ENCODE results near the gene ZNF70.

ZNF70 gene

DNA sequence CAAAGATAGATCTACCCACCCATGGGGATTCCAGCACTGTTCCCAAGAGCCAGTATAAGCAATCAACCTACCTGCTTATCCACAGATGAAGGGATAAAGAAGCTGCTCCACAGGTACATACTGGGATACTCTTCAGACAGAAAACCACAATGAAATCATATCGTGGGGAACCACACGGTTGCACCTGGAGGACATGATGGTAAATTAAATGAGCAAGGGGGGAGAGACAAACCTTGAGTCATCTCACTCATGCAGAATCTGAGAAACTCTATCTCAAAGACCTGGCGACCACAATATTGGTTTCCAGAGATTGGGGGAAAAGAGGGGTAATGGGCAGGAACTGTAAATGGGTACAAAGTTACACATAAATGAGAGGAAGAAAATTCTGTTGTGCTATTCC is 45.6 kb downstream of the ZNF70 start:
- no peak for DNase-seq (ENCODE audit: extremely low read depth, low read depth)
- TF ChIP-seq CTCF (IDR thresholded peaks at IDR 0.05; ENCODE audit: low read depth, low read length): no peak

DNA sequence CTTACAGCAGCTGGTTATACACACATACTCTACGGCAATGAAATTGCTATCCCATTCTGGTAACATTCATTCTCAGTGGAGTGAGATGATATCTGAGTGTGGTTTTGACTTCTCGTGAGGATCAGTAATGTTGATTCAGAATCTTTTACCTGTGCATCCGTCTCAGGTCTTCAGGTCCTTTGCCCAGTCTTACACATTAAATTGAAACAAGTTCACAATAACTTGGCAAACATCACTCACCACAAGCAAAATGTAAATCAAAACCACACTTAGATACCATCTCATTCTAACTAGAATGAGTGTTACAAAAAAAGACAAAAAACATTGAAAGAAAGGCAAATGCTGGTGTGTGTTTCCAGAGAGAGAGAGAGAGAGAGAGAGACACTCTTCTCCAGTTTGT is 46.1 kb downstream of the ZNF70 start:
- no peak for DNase-seq (ENCODE audit: extremely low read depth, low read depth)
- TF ChIP-seq CTCF (IDR thresholded peaks at IDR 0.05; ENCODE audit: low read depth, low read length): no peak

- no peak for TF ChIP-seq CTCF (IDR thresholded peaks at IDR 0.05; ENCODE audit: low read depth, low read length)
- no peak for DNase-seq (ENCODE audit: extremely low read depth, low read depth)
These were observed 46.9 kb downstream of the ZNF70 start for GRCh38 chr22:23704062-23704461.

DNA sequence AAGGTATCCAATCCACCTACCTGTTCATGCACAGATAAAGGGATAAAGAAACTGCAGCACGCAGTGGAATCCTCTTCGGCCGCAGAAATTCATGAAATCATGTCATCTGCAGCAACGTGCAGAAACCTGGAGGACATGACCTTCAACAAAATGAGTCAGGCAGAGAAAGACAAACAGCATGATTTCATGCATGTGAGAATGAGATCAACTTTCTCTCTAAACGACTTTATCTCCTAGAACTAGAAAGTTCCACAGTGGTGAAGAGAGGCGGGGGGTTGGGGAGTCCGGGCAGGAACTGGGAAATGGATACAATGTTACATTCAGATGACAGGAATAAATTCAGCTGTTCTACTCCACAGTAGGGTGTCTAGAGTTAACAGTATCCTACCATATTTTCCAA is 50.2 kb downstream of the ZNF70 start:
- no peak for TF ChIP-seq CTCF (IDR thresholded peaks at IDR 0.05; ENCODE audit: low read depth, low read length)
- no peak for DNase-seq (ENCODE audit: extremely low read depth, low read depth)

DNA sequence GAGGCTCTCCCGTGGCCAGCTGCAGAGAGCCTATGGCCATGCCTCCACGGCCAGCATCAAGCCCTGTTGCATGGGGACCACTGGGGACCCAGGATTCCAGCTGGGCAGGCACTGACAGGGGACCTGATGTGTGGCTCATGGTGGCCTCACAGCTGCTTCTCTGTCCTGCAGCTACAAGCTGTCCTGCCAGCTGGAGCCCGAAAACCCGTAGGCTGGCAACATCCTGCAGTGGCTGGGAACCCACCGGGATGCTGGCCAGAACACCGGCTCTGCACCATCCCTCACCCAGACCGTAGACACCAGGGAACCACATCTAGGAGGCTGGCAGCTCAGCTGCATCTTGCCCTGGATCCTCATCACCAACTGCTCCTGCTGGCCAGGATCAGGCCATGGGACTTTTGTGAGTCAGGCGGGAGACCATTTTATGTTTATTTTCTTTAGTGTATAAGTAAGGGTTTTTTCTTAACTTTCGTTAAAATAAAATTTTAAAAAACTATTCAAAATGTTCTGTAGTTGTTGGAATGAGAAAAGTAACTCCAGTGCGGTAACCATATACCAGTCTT is 52.2 kb downstream of the ZNF70 start:
- no peak for TF ChIP-seq CTCF (IDR thresholded peaks at IDR 0.05; ENCODE audit: low read depth, low read length)
- no peak for DNase-seq (ENCODE audit: extremely low read depth, low read depth)

- TF ChIP-seq CTCF (IDR thresholded peaks at IDR 0.05; ENCODE audit: low read depth, low read length): no peak
- DNase-seq (ENCODE audit: extremely low read depth, low read depth): no peak
These were observed 52.8 kb downstream of the ZNF70 start for GRCh38 chr22:23698094-23698493.

DNA sequence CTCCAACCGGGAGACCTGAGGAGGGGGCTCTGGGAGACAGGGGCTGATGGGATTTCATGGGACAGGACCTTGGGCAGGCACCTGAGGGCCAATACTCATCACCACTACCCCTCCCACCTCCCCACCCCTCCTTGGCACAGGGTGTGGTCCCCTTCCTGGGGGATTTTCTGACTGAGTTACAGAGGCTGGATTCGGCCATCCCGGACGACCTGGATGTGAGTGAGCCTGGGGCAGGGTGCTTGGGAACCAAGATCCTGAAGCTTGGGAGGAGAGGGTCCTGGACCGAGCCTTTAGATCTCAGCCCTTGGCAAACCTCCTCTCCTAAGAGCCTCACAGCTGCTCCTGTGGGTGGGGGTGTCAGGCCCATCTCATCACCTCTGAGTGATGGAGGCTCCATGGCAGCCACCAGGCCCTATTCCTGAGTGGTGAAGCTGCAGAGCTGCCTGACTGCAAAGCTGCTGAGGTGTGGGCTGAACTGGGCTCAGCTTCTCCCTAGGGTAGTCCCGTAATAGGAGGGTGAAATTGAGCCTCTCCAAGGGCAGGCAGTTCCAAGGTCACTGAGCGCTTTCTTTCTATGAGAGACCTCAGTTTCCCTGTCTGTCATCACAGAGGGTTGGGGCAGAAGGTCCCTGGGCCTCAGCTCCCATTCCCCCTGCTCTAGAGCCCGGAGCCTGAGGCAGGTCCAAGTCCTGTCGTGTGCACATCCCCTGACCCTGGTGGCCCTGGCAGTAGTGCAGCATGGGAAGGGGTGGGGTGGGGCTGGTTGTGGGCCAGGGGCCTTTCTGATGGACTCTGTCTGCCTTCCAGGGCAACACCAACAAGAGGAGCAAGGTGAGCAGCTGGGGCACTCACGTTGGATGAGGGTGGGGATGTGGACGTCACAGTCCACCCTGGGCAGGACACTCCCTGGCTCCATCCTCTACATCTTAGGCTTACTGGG is 53.6 kb downstream of the ZNF70 start:
- no peak for TF ChIP-seq CTCF (IDR thresholded peaks at IDR 0.05; ENCODE audit: low read depth, low read length)
- no peak for DNase-seq (ENCODE audit: extremely low read depth, low read depth)

Data from AG09319 (cell line).